Measurements from ENCODE around the gene SH3GL3. TPM values are rescaled to one million over a fixed set of nuclear protein-coding genes. Genes with fewer than 3 reads are reported as not detected.

Gene SH3GL3
- total RNA-seq, 1 experiment from 2014 or later, result not detected

GRCh38 chr15:83446417-83446816 lies 724 bp upstream of the SH3GL3 start:
- Histone ChIP-seq H3K9me3 (ENCODE audit: control insufficient read depth, insufficient read depth, low read depth, low read length) (no peaks in the 10 kb centered on the region), H3K27ac (ENCODE audit: low read length) (no peak overlapping the region), H3K4me1 (ENCODE audit: control insufficient read depth, insufficient read depth, low read length) (no peaks in the 10 kb centered on the region), H3K27me3 (ENCODE audit: control insufficient read depth, insufficient read depth, low read length) (no peaks in the 10 kb centered on the region), H3K4me3 (ENCODE audit: low read depth in 2 of 2, low read length in 2 of 2) (no peak overlapping the region), H3K36me3 (ENCODE audit: control insufficient read depth, insufficient read depth, low read length) (no peaks in the 10 kb centered on the region)
- CTCF ChIA-PET, result interaction anchor here (0.7 kb wide), 1 partner anchor 89 kb away, joined by 10 read pairs; no protein-coding TSS in a partner anchor
- TF ChIP-seq POLR2AphosphoS5 (IDR thresholded peaks at IDR 0.05; ENCODE audit: low read depth, low read length) (no peak), SIN3A (IDR thresholded peaks at IDR 0.05; ENCODE audit: borderline replicate concordance, insufficient read depth, low read depth, low read length) (no peak), CTCF (IDR thresholded peaks at IDR 0.05) (no peak), TCF7L2 (IDR thresholded peaks at IDR 0.05; ENCODE audit: low read depth, low read length) (no peak), REST (IDR thresholded peaks at IDR 0.05; ENCODE audit: insufficient read depth in 1 of 2, low read depth in 2 of 2, low read length in 1 of 2) (no peak)
- in situ Hi-C loops (cut with HindIII; ENCODE audit: low pct_unique_long_range_greater_than_20kb, low sequenced_read_pairs) (no loop called here), intact Hi-C loops (cut with micrococcal nuclease; ENCODE audit: unreplicated experiment) (no loop called here)
- DNase-seq (ENCODE audit: low read depth, low spot score) (no peak), ATAC-seq (no peak)
- POLR2A ChIA-PET, result no interaction called here
- no TSS peak for BruUV-seq (replicated peaks)

- H3K27ac ChIP-seq (ENCODE audit: low read length), result no peak overlapping the region
- intact Hi-C loops (cut with micrococcal nuclease; ENCODE audit: unreplicated experiment), result no loop called here
- DNase-seq (ENCODE audit: low read depth, low spot score) (no peak), ATAC-seq (no peak)
- no peaks in the 10 kb centered on the region for H3K9me3 ChIP-seq (ENCODE audit: control insufficient read depth, insufficient read depth, low read depth, low read length)
- TF ChIP-seq POLR2AphosphoS5 (IDR thresholded peaks at IDR 0.05; ENCODE audit: low read depth, low read length) (no peak), SIN3A (IDR thresholded peaks at IDR 0.05; ENCODE audit: borderline replicate concordance, insufficient read depth, low read depth, low read length) (no peak), CTCF (IDR thresholded peaks at IDR 0.05) (no peak), TCF7L2 (IDR thresholded peaks at IDR 0.05; ENCODE audit: low read depth, low read length) (no peak), REST (IDR thresholded peaks at IDR 0.05; ENCODE audit: insufficient read depth in 1 of 2, low read depth in 2 of 2, low read length in 1 of 2) (no peak)
- BruUV-seq (replicated peaks), result no TSS peak
- no peaks in the 10 kb centered on the region for H3K4me1 ChIP-seq (ENCODE audit: control insufficient read depth, insufficient read depth, low read length)
- in situ Hi-C loops (cut with HindIII; ENCODE audit: low pct_unique_long_range_greater_than_20kb, low sequenced_read_pairs), result no loop called here
- H3K27me3 ChIP-seq (ENCODE audit: control insufficient read depth, insufficient read depth, low read length), result no peaks in the 10 kb centered on the region
- H3K4me3 ChIP-seq (ENCODE audit: low read depth in 2 of 2, low read length in 2 of 2), result no peak overlapping the region
- ChIA-PET CTCF (no interaction called here), POLR2A (no interaction called here)
- H3K36me3 ChIP-seq (ENCODE audit: control insufficient read depth, insufficient read depth, low read length), result no peaks in the 10 kb centered on the region
Measured at GRCh38 chr15:83449250-83449671, 2.1 kb downstream of the SH3GL3 start.
